ENCODE measurements around the gene HARBI1.

DNA sequence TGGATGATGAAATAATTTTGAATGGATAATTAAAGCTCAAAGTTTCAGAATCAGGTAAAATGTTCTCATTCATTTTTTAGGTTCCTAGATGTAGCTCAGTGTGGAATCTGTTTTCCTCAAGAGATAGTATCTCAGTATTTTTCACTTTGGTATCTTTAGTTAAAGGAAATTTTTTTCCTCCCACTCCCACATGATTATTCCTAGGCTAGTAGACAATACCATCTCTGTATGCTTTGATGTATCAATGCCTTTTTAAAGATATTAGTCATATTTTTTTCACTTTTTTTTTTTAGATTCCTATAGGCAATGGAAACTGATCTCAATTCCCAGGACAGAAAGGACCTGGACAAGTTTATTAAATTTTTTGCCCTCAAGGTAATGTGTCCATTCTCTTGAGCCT lies 27.0 kb upstream of the HARBI1 start:
- TF ChIP-seq, protein P1, sequence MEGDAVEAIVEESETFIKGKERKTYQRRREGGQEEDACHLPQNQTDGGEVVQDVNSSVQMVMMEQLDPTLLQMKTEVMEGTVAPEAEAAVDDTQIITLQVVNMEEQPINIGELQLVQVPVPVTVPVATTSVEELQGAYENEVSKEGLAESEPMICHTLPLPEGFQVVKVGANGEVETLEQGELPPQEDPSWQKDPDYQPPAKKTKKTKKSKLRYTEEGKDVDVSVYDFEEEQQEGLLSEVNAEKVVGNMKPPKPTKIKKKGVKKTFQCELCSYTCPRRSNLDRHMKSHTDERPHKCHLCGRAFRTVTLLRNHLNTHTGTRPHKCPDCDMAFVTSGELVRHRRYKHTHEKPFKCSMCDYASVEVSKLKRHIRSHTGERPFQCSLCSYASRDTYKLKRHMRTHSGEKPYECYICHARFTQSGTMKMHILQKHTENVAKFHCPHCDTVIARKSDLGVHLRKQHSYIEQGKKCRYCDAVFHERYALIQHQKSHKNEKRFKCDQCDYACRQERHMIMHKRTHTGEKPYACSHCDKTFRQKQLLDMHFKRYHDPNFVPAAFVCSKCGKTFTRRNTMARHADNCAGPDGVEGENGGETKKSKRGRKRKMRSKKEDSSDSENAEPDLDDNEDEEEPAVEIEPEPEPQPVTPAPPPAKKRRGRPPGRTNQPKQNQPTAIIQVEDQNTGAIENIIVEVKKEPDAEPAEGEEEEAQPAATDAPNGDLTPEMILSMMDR (IDR thresholded peaks at IDR 0.05) = no peak
- TF ChIP-seq EZH2phosphoT487 (IDR thresholded peaks at IDR 0.05) (no peak), EZH2 (IDR thresholded peaks at IDR 0.05) (no peak)

Data from neural progenitor cell (in vitro differentiated cells).